GM13976 (cell line): ENCODE results near the gene C22orf42.

Experiments
- DNase-seq: peaks from one replicate; pipeline ENCODE4 v3.0.0; 2012; ENCODE audit warnings: low spot score
- CTCF ChIP-seq: IDR thresholded peaks from 2 replicates; pipeline ENCODE4 v1.5.1; 2012; ENCODE audit warnings: borderline replicate concordance, mild to moderate bottlenecking; ENCODE audit not compliant: insufficient read depth; ENCODE audit errors: extremely low read depth, missing control alignments, control extremely low read depth
- in situ Hi-C: fragments of 300-500 bp; cut with MboI; formaldehyde crosslinking; loops from one replicate; pipeline ENCODE4 v1.12.0; 2022; ENCODE audit warnings: low sequenced_read_pairs, mixed read lengths, inconsistent platforms; ENCODE audit not compliant: unreplicated experiment

The C22orf42 gene

GRCh38 chr22:32132783-32133182, 26.3 kb downstream of the C22orf42 start:
- no peak for TF ChIP-seq CTCF
- no peak for DNase-seq
- in situ Hi-C loops: no loop called here

DNA sequence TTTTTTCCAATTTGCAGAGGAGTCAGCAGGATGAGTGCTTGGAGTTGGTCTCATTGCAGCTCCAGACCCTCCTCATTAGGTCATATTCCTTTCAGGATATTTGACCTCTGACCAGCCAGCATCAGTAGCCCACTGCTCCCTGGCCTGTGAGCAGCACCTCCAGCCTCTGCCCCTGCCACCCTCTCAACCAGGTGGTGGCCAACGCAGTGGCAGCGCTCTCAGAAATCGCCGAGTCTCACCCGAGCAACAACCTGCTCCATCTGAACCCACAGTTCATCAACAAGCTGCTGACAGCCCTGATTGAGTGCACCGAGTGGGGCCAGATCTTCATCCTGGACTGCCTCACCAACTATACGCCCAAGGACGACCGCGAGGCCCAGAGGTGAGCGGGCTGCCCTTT, 27.0 kb downstream of the C22orf42 start:
- no peak for TF ChIP-seq CTCF
- no peak for DNase-seq
- in situ Hi-C loops: no loop called here

- no peak for TF ChIP-seq CTCF
- no peak for DNase-seq
- in situ Hi-C loops: no loop called here
Observed at GRCh38 chr22:32130464-32130863, 28.6 kb downstream of the C22orf42 start.

DNA sequence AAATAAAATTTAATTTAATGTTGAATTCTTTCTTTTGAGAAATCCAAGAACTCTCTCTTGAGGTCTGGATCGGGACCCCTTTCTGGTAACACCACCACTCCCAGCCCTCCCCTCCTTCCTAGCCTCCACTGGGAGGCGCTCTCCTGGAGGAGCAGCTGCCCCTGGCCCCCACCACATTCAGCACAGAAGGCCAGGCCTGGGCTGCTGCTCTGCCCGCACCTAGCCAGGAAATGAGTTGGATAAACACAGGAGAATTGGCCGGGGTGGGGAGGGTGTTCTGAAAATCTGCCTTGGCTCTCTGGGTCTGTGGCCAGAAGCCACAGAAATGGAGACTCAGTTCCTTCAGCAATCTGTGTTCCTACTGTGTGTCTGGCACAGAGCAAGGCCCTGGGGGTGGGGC, 31.2 kb downstream of the C22orf42 start:
- in situ Hi-C loops: no loop called here
- no peak for DNase-seq
- no peak for TF ChIP-seq CTCF

- DNase-seq: no peak
- in situ Hi-C loops: no loop called here
- no peak for TF ChIP-seq CTCF
Observed at GRCh38 chr22:32123657-32124056, 35.4 kb downstream of the C22orf42 start.

GRCh38 chr22:32122899-32123298, 36.2 kb downstream of the C22orf42 start:
- no peak for DNase-seq
- no peak for TF ChIP-seq CTCF
- in situ Hi-C loops: no loop called here

DNA sequence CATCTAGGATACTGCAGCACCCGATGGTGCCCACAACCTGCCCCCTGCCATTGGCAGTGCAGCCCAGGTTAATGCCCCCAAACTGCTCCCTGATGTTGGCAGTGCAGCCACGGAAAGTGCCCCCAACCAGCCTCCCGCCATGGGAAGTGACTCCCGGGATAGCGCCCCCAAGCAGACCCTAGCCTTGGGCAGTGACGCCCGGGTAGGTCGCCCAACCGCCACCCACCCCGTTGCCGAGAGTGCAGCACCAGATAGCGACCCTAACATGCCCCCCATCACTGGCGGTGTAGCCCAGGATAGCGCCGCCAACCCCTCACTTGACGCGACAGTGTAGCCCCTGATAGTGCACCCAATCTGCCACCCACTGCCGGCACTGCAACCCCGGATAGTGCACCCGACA, 38.5 kb downstream of the C22orf42 start:
- no peak for DNase-seq
- in situ Hi-C loops: no loop called here
- TF ChIP-seq CTCF: no peak
